HepG2 (cell line): ENCODE measurements around the gene ALG11. TPM values are rescaled to one million over a fixed set of nuclear protein-coding genes. Genes with fewer than 3 reads are reported as not detected.

Experiments used
- ATAD3A ChIP-seq: sonication (generic); formaldehyde crosslinking; IDR thresholded peaks from 2 replicates; pipeline ENCODE4 v1.4.0; 2020; ENCODE audit warnings: missing genetic modification reagents
- ATF7-NPFF ChIP-seq: sonication (generic); formaldehyde crosslinking; IDR thresholded peaks from 2 replicates; pipeline ENCODE4 v1.8.1; 2023; ENCODE audit warnings: mild to moderate bottlenecking, low read depth, missing genetic modification reagents, moderate library complexity
- CHD4 ChIP-seq: fragments of 200-600 bp; sonication (generic); IDR thresholded peaks from 2 replicates; pipeline ENCODE4 v1.7.0; 2017; ENCODE audit warnings: mild to moderate bottlenecking, low read length, borderline replicate concordance
- DNMT1 ChIP-seq: sonication (generic); formaldehyde crosslinking; IDR thresholded peaks from 2 replicates; pipeline ENCODE4 v1.5.1; 2020; ENCODE audit warnings: mild to moderate bottlenecking, missing genetic modification reagents
- FOXO1 ChIP-seq: sonication (generic); formaldehyde crosslinking; IDR thresholded peaks from 2 replicates; pipeline ENCODE4 v1.4.0; 2020; ENCODE audit warnings: missing genetic modification reagents
- NCOA2 ChIP-seq: sonication (generic); formaldehyde crosslinking; IDR thresholded peaks from 2 replicates; pipeline ENCODE4 v1.8.0; 2022; ENCODE audit warnings: inconsistent platforms
- ZNF10 ChIP-seq: sonication (generic); formaldehyde crosslinking; IDR thresholded peaks from 2 replicates; pipeline ENCODE4 v1.4.0; 2020; ENCODE audit warnings: mild to moderate bottlenecking, low read depth, missing genetic modification reagents, borderline replicate concordance
- ZNF205 ChIP-seq: IDR thresholded peaks from 2 replicates; pipeline ENCODE4 v1.6.1; 2018; ENCODE audit warnings: missing biosample characterization, missing genetic modification reagents
- ZNF253 ChIP-seq: sonication (generic); formaldehyde crosslinking; IDR thresholded peaks from 2 replicates; pipeline ENCODE4 v1.8.0; 2022; ENCODE audit warnings: mild to moderate bottlenecking, missing genetic modification reagents, borderline replicate concordance
- ZNF468 ChIP-seq: sonication (generic); formaldehyde crosslinking; IDR thresholded peaks from 2 replicates; pipeline ENCODE4 v1.8.0; 2022; ENCODE audit warnings: mild to moderate bottlenecking, moderate library complexity, missing genetic modification reagents
- ZNF761 ChIP-seq: sonication (generic); formaldehyde crosslinking; conservative IDR thresholded peaks from 2 replicates; pipeline ENCODE4 v1.4.0; 2020; ENCODE audit warnings: mild to moderate bottlenecking, missing genetic modification reagents
- ZNF891 ChIP-seq: sonication (generic); formaldehyde crosslinking; IDR thresholded peaks from 2 replicates; pipeline ENCODE4 v1.5.0; 2020; ENCODE audit warnings: mild to moderate bottlenecking, missing genetic modification reagents
- polyA plus RNA-seq, 8 experiments: library from polyadenylated mRNA; depleted of rRNA in 3 of 8; stranded (reverse) in 7 of 8; unstranded in 1 of 8; fragments of >200 nt; fragmentation: Illumina TruSeq in 4 of 8; extraction: Trizol in 4 of 8; gene quantifications; 2 replicates each; pipeline versions ENCODE4 v1.2.1 to v1.2.3, GENCODE V29; 2011 to 2016; ENCODE audit warnings: low read depth in 4 of 8, missing spikeins in 1 of 8, mixed read lengths in 1 of 8; ENCODE audit not compliant: insufficient read depth in 1 of 8
- total RNA-seq, 5 experiments: library from RNA; depleted of rRNA; stranded (reverse); fragments of >200 nt; fragmentation: Illumina TruSeq; extraction: Trizol; gene quantifications; 2 replicates each; pipeline ENCODE4 v1.2.3, GENCODE V29; 2016; ENCODE audit warnings: low read depth in 1 of 5
- TF ChIP-seq, protein P1 (sequence below): sonication (generic); formaldehyde crosslinking; IDR thresholded peaks from 2 replicates; pipeline ENCODE4 v1.4.0; 2020; ENCODE audit warnings: missing genetic modification reagents, mild to moderate bottlenecking, borderline replicate concordance
- TF ChIP-seq, protein P2 (sequence below): sonication (generic); formaldehyde crosslinking; IDR thresholded peaks from 2 replicates; pipeline ENCODE4 v1.5.0; 2020; ENCODE audit warnings: missing genetic modification reagents
- TF ChIP-seq, protein P3 (sequence below): fragments of 450-650 bp; IDR thresholded peaks from 2 replicates; pipeline ENCODE4 v1.6.1; 2017; ENCODE audit warnings: mild to moderate bottlenecking
- TF ChIP-seq, protein P4 (sequence below): sonication (generic); IDR thresholded peaks from 2 replicates; pipeline ENCODE4 v1.6.1; 2016; ENCODE audit warnings: low read depth, borderline replicate concordance
- TF ChIP-seq, protein P5 (sequence below): sonication (generic); formaldehyde crosslinking; IDR thresholded peaks from 2 replicates; pipeline ENCODE4 v1.9.0; 2021; ENCODE audit warnings: missing genetic modification reagents, borderline replicate concordance

ALG11 gene
- total and polyA plus RNA-seq, 2 of the 13 experiments (the other 11 are each of a cell fraction or from before 2014, with no cell fraction given), result 14.7 to 27.9 TPM

DNA sequence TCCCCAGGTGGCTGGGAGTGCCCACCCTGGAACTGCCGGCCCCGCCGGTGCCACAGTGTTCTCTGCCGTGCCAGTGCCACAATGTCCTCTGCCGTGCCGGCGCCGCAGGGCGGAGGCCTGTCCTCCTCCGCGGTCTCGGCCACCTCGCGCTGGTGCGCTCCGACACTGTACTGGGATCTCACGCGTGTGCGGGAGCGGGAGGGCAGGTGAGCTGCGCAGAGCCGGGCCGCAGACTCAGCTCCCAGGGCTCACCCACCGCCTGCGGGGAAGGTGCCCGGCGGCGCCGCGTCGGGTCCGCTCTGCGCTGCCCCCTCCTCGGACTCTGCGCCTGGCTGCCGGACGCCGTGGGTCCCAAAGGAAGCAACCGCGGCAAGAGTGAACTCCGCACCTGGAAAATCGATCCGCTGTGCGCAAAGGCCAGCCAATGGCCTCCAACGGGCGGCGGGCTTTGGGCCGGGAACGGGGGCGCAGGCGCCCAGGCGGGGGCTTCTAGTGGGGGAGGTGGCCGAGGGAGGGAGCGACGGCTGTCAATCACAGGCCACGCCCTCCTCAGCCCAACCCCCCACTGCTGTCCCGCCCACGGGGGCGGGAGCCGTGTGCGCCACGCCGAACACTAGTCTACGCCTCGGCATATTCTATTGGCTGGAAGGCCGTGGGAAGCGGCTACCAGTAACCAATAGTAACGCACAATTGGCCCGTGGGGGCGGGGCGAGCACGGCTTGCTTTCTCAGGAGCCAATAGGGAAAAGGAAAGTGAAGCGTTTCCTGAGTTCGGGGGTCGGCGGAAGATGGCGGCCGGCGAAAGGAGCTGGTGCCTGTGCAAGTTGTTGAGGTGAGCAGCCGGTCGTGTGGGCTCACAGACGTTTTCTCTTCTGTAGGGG is at the start of gene ALG11 (continued):
- TF ChIP-seq, protein P1, sequence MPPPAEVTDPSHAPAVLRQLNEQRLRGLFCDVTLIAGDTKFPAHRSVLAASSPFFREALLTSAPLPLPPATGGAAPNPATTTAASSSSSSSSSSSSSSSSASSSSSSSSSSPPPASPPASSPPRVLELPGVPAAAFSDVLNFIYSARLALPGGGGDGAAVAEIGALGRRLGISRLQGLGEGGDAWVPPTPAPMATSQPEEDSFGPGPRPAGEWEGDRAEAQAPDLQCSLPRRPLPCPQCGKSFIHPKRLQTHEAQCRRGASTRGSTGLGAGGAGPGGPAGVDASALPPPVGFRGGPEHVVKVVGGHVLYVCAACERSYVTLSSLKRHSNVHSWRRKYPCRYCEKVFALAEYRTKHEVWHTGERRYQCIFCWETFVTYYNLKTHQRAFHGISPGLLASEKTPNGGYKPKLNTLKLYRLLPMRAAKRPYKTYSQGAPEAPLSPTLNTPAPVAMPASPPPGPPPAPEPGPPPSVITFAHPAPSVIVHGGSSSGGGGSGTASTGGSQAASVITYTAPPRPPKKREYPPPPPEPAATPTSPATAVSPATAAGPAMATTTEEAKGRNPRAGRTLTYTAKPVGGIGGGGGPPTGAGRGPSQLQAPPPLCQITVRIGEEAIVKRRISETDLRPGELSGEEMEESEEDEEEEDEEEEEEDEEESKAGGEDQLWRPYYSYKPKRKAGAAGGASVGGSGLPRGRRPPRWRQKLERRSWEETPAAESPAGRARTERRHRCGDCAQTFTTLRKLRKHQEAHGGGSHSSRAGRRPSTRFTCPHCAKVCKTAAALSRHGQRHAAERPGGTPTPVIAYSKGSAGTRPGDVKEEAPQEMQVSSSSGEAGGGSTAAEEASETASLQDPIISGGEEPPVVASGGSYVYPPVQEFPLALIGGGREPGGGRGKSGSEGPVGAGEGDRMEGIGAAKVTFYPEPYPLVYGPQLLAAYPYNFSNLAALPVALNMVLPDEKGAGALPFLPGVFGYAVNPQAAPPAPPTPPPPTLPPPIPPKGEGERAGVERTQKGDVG (CRISPR knock-in tag), result peak; percentile 46; the same call in 1 of the 2 replicates
- TF ChIP-seq ZNF468 (CRISPR knock-in tag), result 0 out of 2 replicates have a peak, but pooled peaks have one; percentile 27
- no peak for TF ChIP-seq ATAD3A (CRISPR knock-in tag)
- TF ChIP-seq, protein P2, sequence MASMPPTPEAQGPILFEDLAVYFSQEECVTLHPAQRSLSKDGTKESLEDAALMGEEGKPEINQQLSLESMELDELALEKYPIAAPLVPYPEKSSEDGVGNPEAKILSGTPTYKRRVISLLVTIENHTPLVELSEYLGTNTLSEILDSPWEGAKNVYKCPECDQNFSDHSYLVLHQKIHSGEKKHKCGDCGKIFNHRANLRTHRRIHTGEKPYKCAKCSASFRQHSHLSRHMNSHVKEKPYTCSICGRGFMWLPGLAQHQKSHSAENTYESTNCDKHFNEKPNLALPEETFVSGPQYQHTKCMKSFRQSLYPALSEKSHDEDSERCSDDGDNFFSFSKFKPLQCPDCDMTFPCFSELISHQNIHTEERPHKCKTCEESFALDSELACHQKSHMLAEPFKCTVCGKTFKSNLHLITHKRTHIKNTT, result no peak
- peak; percentile 64; the same call in 1 of the 2 replicates for TF ChIP-seq ZNF253 (CRISPR knock-in tag)
- TF ChIP-seq, protein P3, sequence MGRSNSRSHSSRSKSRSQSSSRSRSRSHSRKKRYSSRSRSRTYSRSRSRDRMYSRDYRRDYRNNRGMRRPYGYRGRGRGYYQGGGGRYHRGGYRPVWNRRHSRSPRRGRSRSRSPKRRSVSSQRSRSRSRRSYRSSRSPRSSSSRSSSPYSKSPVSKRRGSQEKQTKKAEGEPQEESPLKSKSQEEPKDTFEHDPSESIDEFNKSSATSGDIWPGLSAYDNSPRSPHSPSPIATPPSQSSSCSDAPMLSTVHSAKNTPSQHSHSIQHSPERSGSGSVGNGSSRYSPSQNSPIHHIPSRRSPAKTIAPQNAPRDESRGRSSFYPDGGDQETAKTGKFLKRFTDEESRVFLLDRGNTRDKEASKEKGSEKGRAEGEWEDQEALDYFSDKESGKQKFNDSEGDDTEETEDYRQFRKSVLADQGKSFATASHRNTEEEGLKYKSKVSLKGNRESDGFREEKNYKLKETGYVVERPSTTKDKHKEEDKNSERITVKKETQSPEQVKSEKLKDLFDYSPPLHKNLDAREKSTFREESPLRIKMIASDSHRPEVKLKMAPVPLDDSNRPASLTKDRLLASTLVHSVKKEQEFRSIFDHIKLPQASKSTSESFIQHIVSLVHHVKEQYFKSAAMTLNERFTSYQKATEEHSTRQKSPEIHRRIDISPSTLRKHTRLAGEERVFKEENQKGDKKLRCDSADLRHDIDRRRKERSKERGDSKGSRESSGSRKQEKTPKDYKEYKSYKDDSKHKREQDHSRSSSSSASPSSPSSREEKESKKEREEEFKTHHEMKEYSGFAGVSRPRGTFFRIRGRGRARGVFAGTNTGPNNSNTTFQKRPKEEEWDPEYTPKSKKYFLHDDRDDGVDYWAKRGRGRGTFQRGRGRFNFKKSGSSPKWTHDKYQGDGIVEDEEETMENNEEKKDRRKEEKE, result no peak
- TF ChIP-seq, protein P4, sequence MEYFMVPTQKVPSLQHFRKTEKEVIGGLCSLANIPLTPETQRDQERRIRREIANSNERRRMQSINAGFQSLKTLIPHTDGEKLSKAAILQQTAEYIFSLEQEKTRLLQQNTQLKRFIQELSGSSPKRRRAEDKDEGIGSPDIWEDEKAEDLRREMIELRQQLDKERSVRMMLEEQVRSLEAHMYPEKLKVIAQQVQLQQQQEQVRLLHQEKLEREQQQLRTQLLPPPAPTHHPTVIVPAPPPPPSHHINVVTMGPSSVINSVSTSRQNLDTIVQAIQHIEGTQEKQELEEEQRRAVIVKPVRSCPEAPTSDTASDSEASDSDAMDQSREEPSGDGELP, result peak; percentile 52; the same call in 1 of the 2 replicates
- peak; percentile 69 for TF ChIP-seq FOXO1 (CRISPR knock-in tag)
- TF ChIP-seq ATF7-NPFF (CRISPR knock-in tag), result peak; percentile 98
- TF ChIP-seq ZNF10 (CRISPR knock-in tag), result no peak
- TF ChIP-seq ZNF761 (CRISPR knock-in tag), result peak; percentile 96; the same call in 1 of the 2 replicates
- TF ChIP-seq, protein P5, sequence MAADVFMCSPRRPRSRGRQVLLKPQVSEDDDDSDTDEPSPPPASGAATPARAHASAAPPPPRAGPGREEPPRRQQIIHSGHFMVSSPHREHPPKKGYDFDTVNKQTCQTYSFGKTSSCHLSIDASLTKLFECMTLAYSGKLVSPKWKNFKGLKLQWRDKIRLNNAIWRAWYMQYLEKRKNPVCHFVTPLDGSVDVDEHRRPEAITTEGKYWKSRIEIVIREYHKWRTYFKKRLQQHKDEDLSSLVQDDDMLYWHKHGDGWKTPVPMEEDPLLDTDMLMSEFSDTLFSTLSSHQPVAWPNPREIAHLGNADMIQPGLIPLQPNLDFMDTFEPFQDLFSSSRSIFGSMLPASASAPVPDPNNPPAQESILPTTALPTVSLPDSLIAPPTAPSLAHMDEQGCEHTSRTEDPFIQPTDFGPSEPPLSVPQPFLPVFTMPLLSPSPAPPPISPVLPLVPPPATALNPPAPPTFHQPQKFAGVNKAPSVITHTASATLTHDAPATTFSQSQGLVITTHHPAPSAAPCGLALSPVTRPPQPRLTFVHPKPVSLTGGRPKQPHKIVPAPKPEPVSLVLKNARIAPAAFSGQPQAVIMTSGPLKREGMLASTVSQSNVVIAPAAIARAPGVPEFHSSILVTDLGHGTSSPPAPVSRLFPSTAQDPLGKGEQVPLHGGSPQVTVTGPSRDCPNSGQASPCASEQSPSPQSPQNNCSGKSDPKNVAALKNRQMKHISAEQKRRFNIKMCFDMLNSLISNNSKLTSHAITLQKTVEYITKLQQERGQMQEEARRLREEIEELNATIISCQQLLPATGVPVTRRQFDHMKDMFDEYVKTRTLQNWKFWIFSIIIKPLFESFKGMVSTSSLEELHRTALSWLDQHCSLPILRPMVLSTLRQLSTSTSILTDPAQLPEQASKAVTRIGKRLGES, result no peak; the same call in 1 of the 2 replicates
- TF ChIP-seq CHD4, result 0 out of 2 replicates have a peak, but pooled peaks have one; percentile 56
- TF ChIP-seq ZNF891, result peak; percentile 33; the same call in 1 of the 2 replicates
- peak; percentile 78 for TF ChIP-seq NCOA2
- TF ChIP-seq ZNF205, result no peak
- no peak for TF ChIP-seq DNMT1
